Stimulated activated CD8-positive, alpha-beta memory T cell treated with anti-CD3 and anti-CD28 coated beads, Interleukin-4, amount 100 ng/mL, for 4 hours (primary cell): Measurements from ENCODE around the gene SRCIN1.
A peak's percentile ranks its signal among the peaks of the same experiment; 100 is the strongest.

Experiments used
- DNase-seq, 2 donors: peaks; one replicate each; pipeline ENCODE4 v3.0.0-alpha.2; 2020; ENCODE audit warnings: low read depth in 2 of 2, low spot score in 1 of 2

The SRCIN1 gene

DNA sequence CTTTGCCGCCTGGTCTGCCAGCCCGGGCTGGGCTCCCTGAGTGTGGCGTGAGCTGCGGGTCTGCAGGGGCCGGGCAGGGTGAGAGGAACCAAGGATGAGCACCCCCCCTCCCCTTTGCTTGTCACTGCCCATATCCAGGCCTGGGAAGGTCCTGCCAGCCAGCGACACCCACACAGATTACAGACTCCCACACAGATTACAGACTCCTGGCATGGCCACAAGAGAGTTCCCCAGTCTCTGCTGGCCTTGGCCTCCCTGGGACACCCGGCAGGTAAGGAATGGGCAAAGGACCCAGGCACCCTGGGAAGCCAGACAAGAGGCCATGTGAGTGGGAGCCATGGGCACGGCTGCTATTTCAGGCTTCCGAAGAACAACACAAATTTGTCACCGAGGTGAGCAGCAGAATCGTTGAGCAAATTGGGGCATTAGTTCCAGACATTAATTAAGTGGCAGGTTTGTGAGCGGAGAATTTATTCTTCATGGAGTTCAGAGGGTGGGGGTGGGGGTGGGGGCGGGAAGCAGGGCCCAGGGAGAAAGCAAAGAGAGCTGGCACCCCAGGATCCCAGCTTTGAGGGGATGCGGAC lies 41.4 kb downstream of the SRCIN1 start:
- DNase-seq, result no peak

DNA sequence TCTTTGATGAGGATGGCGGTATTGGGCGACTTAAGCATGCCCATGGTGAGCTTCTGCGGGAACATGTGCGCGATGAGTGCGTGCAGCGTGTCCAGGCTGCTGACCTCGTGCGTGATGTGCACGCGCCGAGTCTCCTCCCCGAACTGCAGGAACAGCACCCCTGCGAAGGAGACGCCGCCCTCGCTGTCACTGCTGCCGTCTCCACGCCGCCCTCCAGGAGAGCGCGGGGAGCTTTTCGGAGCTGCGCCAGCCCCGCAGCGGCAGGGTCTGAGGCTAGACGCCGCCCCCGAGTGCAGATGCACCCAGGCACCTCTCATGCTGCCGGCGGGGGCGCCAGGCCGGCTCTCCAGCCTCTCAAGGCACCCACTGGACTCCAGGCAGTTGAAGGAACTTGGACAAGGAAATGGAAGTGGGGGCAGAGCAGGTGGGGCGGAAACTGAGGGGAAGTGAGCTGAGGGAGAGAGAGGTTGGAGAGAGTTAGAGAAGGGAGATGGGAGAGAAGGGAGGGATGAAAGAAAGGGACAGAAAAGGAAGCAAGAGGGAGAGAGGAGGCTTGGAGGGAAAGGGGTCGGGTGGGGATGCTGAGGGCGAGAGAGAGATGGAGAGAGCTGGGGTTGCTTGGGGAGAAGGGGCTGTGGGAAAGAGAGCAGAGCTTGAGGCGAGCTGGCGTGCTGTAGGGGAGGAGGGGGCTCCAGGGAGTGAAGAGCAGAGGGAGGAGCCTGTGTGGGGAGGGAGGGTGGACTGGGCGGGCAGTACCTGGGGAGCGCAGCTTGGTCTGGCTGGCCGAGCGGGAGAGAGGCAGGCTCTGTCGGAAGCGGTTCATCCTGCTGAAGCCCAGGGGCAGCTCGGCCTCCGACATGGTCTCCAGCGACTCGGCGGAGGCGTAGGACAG lies 42.1 kb downstream of the SRCIN1 start:
- DNase-seq, result no peak

DNA sequence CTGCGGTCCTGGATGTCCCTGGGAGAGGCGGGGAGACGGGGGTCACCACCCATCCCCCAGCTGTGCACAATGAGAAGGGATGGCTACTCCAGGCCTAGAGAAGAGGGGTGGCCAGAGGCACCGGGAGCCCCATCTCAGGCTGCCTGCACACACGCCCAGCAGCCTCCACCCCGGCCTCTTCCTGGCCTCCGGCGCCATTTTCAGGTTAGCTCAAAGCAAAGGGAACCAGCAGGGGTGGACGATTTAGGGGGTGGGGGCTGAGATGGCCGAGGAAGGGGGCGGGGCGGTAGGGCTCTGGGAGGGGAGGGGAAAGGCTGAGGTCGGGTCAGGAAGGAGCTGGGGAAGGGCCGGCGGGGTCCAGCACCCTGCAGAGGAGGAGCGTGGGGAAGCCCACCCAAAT lies 42.8 kb downstream of the SRCIN1 start:
- DNase-seq, result no peak

DNA sequence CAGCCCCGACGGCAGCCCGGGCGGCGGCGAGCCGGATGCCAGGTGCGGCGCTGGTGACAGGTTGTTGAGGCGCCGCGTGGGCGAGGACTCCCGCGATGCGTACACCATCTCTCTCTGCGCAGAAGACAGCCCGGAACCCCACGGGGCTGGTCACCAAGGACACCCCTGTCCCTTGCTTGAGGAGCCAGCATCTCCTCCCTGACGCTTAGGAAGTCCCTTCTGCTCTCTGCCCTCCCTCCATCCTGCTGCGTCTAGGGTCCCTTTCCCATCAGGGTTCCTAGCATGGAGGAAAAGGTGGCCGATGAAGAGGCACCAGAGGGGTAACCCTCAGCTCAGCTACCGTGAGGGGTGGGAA lies 43.6 kb downstream of the SRCIN1 start:
- no peak for DNase-seq

DNA sequence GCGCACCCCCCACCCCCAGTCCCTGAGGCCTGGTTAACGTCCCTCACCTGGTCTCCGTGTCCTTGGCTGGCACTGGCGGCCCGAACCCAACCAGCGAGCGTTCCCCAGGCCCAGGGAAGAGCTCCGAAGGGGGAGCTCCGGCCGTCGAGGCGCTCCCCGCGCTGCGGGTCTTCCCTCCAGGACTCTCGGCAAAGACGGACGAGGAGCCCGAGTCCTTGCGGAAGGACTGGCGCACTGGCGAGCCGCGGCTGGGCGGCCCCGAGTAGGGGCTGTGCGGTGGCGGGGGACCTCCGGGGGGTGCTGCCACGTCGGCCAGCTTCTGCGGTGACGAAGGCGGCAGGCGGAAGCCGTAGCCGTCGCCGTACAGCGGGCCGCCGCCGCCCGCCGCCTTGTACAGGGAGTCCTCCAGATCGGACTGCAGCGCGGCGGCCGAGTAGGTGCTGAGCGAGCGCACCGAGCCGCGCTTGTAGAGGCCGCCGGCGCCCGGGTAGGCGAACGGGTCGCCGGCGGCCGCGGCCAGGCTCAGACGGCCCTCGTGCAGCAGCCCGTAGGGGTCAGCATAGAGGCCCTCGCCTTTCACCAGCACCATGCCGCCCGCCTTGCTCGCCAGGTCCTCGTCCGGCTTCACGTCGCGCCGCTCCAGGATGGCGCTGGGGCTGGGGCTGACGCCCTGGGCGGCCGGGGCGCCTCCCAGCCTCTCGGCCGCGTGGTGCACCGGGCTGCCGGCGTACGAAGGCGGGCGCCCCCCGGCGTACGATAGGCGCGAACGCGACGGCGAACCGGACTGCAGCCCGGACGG lies 44.1 kb downstream of the SRCIN1 start:
- DNase-seq, result no peak

DNA sequence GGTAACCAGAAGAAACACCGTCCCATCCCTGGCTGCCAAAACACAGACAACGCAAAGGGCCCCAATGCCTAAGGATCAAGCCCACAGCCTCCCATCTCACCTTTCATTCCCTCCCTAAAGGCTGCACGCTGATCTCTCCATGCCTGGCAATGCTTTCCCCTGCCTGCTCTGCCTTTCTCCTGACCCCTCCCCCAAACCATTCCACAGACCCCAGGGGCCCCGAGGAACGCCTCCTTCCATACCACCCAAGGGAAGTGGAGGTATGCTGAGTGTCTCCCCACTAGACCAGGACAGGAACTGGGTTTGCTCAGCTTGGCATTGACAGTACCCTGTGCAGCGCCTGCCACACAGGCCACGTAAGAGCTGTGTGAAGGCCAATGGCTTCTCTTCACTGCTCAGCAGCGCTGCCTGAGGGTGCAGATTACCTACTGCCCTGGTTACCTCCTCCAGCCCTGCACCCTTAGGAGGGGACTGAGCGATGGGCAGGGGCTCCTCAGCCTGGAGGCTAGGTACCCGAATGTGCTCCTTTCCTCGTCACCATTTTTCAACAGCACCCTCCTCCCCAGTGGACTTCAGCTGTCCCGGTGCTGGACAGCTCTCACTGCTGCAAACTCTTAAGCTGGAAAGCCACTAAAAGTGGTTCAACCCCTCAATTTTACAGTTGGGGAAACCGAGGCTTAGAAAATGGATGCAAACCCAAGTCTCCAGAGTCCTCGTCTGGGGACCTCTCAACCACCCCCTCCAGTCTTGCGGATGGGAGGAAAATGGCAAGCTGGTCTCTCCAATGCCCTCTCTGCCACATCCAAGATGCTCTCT lies 45.0 kb downstream of the SRCIN1 start:
- no peak for DNase-seq

DNA sequence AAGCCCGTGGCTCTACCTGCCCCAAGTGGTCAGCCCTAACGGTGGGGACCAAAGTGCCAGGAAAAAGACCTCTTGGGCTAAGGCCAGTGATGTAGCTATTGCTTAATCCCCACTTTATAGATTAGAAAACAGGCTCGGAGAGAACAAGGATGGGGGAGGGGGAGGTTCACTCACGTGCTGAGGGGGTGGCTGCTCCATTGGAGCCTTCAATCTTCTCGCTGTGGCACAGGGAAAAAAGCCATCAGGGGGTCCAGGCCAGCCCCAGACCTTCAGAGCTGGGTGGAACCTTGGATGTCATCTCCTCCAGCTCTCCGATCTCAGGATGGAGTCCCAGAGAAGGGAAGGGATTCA lies 45.9 kb downstream of the SRCIN1 start:
- DNase-seq, result no peak

DNA sequence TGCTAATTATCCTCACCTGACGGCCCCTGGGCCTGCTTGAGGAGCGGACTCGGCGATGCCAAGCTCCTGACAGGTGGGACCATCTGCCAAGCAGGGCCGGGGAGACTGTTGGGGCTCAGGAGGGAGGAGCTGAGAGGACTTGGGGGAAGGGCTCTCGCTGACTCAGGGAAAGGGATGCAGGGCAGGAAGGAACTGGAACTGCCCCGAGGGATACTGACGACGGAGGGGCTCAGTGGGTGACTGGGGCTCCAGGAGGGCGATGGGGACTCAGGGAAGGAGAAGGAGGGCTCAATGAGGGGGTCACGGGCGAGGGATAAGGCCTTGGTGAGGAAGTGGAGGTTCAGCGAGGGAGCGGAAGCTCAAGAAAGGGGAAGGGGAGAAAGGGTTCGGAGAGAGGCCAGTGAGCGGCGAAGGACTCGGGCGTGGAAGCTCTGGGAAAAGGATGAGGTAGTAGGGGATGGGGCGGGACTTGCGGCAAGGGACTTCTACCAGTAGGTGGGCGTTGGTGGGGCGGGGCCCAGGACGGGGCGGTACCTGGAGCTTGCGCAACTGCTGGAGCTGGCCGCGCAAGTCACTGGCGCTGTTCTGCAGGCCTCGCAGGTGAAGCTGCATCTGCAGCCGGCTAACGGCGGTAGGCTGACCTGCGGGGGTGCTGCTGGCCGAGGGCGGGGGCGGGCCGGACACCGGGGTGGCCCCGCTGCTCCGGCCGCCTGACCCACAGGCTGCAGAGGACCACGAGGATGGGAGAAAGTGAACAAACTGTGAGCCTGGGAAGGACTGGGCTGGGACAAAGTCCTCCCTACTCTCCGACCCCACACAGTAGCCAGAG lies 46.5 kb downstream of the SRCIN1 start:
- DNase-seq, result peak; percentile 84 to 87

DNA sequence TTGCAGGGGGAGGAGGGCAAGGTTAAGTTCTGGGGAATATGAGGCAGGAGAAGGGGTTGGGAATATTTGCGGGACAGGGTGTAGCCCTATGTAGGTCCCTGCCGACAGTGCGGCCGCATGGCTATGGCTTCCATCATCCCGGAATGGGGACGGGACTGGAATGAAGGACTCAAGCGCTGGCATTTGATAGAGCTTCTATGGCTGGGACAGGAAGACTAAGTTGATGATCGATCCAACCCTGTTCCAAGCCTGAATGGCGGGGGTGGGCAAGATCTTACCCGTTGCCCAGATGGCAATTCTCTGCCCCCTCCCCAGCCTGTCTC lies 47.1 kb downstream of the SRCIN1 start:
- no peak for DNase-seq

DNA sequence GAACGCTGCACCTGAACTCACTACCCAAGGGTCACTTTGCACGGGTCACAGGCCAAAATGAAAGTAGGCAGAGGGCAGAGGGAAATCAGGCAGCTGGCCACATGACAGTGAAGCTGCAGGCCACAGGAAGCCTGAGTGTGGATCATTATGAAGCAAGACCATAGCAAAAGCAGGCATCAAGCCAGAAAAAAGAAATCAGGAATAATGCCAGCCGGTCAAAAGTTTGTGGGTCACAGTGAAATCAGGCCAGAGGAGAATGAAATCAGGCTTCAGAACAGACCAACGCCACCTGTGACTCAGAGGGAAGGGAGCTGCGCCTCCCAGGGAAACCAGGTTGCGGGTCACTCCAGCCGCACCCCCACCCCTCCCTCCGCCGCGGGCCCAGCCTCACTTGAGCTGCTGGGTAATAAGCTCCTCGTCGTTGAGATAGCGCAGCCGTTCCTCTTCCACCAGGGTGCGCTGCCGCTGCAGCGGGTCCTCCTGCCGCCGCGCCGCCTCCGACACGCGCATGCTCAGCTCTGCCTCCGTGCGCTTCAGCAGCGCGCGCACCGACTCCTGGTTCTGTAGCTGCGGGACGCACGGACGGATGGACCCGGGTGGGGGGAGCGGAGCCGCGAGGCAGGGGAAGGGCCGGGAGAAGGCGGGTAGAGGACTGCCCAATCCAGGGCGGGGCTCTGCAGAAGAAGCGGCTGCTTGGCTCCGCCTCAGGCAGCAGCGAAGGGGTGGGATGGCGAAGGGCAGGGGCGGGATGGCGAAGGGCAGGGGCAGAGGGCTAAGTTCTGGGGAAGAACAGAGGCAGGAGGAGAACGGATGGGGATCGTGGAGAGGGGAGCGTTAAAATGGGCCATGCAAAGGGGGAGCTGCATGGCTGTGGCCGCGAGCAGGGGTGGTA lies 47.7 kb downstream of the SRCIN1 start:
- peak; percentile 72 to 76 for DNase-seq

DNA sequence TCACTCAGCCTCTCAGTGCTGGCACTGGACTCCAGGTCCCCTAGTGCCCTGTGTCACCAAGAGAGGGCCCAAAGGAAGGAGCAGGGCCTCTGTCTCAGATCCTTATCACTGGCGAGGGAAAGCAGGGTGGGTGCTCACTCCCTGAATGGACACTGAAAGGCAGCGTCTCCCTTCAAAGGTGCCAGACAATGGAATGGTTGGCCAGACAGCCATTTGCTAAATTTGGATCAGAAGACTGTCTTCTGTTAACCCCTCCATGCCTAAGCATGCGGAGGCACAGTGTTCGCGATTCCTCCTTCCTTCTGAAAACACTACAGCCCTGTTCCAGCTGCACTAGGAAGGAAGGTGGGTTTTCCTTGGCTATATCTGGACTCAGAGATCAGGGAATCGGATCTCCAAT lies 48.4 kb downstream of the SRCIN1 start:
- no peak for DNase-seq

DNA sequence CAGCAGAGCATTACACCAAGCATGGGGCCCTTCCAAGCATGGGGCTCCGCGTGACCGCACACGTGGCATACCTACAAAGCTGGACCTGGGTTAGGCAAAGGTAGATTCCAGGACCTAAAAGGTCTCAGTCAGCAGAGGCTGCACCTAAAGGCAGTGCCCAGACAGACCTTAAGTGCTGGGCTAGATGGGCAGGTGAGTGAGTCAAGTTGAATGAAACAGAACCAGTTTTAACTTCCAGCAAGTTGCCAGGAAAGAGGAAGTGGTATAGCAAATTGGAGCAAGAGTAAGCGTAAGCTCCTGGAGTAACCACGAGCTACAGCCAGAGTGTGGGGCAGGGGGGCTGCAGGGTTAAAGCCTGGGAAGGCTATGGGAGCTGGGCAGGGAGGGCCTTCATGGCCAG lies 49.5 kb downstream of the SRCIN1 start:
- DNase-seq, result no peak

DNA sequence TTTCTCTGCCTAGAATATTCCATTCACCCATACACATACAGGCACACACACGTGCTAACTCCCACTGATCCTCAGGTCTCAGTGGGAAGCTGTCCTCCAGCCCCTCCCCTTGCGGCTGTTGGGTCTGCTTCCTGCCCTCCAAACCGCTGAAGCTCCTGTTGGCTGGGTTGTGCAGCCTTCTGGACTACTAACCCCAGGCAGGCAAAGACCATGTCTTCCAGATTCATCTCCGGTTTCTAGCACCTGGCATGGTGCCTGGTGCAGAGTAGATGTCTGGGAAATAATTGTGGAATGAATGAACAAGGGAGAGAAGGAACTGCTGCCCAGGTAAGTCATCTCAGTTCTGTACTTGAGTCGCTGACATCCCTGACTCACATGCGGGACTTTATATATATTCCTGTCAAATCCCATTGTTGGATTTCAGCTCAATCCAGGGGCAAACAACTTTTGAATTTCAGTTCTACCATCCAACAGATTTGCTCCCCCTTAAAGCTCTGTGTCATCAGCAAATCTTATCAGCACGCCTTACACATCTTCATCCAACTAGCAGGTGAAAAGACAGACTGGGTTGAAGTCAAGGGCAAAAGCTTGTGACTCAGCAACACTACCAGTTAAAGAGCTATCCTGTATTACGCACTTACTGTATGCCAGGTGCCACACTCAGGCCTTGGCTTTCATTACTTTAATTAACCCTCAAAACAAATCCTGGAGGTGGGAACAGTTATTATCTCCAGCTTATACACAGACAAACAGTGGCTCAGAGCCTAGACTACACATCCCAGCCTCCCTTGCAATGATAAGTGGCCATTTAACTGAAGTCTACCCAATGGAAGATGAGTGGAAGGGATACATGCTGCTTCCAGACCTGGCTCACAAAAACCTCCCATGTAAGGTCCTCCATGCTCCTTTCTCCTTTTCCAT lies 51.1 kb downstream of the SRCIN1 start:
- no peak for DNase-seq

DNA sequence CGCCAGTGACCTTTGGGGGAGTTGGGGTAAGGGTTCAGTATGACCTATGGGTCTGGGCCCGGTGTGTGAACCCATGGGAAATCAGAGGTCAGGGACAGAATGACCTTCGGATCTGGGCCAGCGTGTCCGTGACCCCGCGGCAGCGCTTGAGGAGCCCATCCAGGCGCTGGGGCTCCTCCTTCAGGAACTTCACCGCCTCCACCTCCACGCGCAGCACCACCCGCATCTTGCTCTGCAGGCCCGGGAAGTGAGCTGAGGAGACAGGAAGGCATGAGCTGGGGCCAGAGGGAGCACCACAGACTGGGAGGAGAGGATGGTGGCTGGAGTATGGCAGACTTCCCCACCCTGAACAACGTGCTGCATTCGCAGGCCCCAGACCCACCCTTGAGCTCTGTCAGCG lies 53.4 kb downstream of the SRCIN1 start:
- DNase-seq, result no peak

DNA sequence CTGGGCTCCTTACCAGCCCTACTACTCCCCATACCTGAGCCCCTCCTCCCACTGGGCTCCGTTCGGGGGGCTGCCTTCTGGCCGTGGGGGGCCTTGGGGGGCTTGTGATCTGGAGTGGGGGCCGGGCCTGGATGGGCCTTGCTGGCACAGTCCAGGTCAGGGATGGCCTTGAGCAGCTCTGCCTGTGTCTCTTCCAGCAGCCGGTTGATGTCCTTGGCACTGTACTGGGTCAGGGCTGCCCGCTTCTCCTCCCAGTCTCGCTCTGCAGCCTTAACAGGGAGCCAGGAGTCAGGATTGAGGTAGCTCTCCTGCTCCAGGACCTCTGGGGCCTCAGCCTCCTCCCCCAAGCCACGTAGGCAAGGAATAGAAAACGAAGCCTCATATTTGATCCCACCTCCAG lies 54.6 kb downstream of the SRCIN1 start:
- DNase-seq, result no peak

DNA sequence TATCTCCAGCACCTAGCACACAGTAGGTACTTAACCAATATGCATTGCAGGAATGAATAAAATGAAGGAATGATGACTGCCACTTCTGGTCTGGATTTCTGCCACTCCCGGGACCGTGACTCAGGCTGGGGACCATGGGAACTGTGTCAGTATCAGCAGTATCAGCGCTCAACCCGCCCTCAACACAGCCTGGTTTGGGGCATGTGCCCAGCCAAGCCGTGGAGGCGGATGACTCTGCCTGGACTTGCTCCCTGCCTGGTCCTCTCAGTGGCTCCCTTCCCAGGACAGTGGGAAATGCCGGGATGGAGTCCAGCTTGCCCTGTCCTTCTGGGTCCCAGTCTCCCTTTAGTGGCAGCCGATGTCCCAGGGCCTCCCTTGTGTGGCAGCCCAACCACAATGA lies 55.1 kb downstream of the SRCIN1 start:
- DNase-seq, result no peak

DNA sequence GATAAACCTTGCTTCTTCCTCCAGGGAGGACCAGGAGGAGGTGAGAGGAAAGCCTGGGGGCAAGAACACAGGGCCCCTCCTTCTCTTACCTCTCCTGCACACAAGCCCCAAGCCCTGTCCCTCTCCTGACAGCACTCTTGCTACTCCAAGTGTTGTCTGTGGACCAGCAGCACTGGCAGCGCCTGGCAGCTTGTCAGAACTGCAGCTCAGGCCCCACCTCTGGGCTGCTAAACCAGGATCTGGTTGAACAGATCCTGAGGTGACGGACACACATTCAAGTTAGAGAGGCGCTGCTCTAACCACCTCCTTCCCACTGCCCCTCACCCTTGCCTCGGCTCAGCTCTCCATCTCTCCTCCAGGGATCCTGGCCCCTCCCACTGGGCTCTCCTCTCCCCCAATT lies 56.5 kb downstream of the SRCIN1 start:
- no peak for DNase-seq

DNA sequence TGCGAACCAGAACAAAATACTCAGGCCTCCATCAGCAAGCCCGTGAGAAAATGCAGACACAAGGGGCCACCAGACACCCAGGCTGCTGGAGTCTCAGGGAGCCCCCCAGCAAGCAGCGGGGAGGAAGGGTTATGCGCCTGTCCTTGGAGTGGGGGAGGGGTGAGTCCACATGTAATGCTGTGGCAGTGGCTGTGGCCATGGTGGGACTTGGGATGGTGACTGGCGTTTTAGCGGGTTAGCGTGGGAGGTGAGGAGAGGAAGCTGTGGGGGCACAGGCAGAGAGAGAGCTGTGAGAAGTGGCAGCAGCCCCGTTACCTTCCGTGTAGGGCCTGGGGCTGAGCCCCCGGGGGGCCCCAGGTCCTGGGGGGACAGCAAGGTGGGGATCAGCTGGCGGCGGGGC lies 58.3 kb downstream of the SRCIN1 start:
- DNase-seq, result no peak

DNA sequence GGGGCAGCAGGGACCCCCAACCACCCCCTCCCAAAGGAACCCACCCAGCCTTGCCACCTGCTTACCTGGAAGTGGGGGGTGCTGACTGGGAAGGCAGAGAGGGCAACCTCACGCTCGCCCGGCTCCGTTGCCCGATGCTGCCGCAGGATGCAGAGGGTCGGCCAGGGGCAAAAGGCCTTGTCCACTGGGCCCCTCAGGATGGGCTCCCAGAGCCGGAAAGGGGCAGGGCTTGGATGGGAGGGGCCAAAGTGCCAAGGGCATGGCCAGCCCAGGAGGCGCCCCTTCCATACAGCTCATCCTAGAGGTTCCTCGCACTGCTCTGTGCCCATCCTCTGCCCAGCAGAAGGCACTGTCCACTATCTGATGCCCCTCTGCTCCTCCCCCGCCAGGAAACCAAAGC lies 59.4 kb downstream of the SRCIN1 start:
- no peak for DNase-seq
